Measurements from ENCODE around the gene KIAA0513.

DNA sequence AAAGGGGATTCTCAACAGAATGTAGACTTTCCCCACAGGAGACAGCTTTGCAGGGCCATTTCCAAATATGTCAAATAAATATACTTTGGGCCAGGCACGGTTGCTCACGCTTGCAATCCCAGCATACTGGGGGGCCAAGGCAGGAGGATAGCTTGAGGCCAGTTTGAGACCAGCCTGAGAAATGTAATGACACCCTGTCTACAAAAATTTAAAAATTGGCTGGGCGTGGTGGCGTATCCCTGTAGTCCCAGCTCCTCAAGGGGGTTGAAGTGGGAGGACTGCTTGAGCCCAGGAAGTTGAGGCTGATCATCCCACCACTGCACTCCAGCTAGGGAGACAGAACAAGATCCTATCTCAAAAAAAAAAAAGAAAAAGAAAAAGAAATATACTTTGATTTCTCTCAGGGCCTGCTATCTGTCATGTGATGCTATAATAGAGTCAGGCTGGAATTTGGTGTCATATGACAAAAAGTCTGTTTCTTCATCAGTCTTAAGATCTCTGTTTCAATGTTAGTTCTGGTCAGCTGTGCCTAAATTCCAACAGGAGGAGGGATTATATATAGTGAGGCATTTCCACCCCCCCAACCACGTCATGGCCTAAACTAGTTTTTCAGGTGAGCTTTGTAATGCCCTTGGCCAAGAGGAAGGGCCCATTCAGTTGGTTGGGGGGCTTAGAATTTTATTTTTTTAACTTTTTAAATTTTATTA lies 12.0 kb upstream of the KIAA0513 start:
- TF ChIP-seq, protein P1, sequence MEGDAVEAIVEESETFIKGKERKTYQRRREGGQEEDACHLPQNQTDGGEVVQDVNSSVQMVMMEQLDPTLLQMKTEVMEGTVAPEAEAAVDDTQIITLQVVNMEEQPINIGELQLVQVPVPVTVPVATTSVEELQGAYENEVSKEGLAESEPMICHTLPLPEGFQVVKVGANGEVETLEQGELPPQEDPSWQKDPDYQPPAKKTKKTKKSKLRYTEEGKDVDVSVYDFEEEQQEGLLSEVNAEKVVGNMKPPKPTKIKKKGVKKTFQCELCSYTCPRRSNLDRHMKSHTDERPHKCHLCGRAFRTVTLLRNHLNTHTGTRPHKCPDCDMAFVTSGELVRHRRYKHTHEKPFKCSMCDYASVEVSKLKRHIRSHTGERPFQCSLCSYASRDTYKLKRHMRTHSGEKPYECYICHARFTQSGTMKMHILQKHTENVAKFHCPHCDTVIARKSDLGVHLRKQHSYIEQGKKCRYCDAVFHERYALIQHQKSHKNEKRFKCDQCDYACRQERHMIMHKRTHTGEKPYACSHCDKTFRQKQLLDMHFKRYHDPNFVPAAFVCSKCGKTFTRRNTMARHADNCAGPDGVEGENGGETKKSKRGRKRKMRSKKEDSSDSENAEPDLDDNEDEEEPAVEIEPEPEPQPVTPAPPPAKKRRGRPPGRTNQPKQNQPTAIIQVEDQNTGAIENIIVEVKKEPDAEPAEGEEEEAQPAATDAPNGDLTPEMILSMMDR (IDR thresholded peaks at IDR 0.05) = no peak
- TF ChIP-seq POLR2AphosphoS5 (IDR thresholded peaks at IDR 0.05) = no peak
